Uterus (tissue), 4 donors: Measurements from ENCODE around the gene CDX1. TPM values are rescaled to one million over a fixed set of nuclear protein-coding genes. Genes with fewer than 3 reads are reported as not detected.

Source experiments
- DNase-seq, 2 donors: peaks; one replicate each; pipeline ENCODE4 v3.0.0-alpha.2; 2019 to 2020
- H3K27ac ChIP-seq, 2 donors: fragments of 200-600 bp; sonication (generic); 1 replicate in 1 of 2; 2 replicates in 1 of 2; pipeline ENCODE4 v1.5.1; 2016 to 2018
- H3K27me3 ChIP-seq, 2 donors: fragments of 200-600 bp; sonication (generic); one replicate each; pipeline ENCODE4 v1.5.1; 2018 to 2019; ENCODE audit warnings: control low read depth in 1 of 2
- H3K36me3 ChIP-seq, 2 donors: fragments of 200-600 bp; sonication (generic); one replicate each; pipeline ENCODE4 v1.5.1; 2019; ENCODE audit warnings: control low read depth in 1 of 2
- H3K4me1 ChIP-seq, 2 donors: fragments of 200-600 bp; sonication (generic); one replicate each; pipeline ENCODE4 v1.5.1; 2018 to 2019; ENCODE audit warnings: control low read depth in 1 of 2
- H3K4me3 ChIP-seq, 2 donors: fragments of 200-600 bp; sonication (generic); 1 replicate in 1 of 2; 2 replicates in 1 of 2; pipeline ENCODE4 v1.5.1; 2018 to 2019; ENCODE audit warnings: mild to moderate bottlenecking in 1 of 2
- H3K9me3 ChIP-seq, 2 donors: fragments of 200-600 bp; sonication (generic); one replicate each; pipeline ENCODE4 v1.5.1; 2019; ENCODE audit warnings: control low read depth in 1 of 2
- POLR2A ChIP-seq, 2 donors: fragments of 450-650 bp; IDR thresholded peaks; one replicate each; pipeline ENCODE4 v1.6.1; 2016; ENCODE audit warnings: antibody characterized with exemption in 2 of 2, mild to moderate bottlenecking in 1 of 2, moderate library complexity in 1 of 2
- intact Hi-C: fragments of 100-400 bp; cut with DNase I; formaldehyde crosslinking; loops from one replicate; pipeline ENCODE4 v1.15.1; 2023; ENCODE audit warnings: low total_unique reads
- total RNA-seq, 4 donors: library from RNA; depleted of rRNA in 3 of 4; stranded (reverse); fragments of >200 nt in 3 of 4; gene quantifications; one replicate each; pipeline versions ENCODE4 v1.1.0 to v1.2.4, GENCODE V29; 2014 to 2023
- TF ChIP-seq, protein P1 (sequence below), 4 experiments: fragments of 200-600 bp in 2 of 4; fragments of 450-650 bp in 2 of 4; sonication (generic) in 2 of 4; IDR thresholded peaks; one replicate each; pipeline ENCODE4 v1.5.1; 2016 to 2019; ENCODE audit warnings: antibody characterized with exemption in 4 of 4, mild to moderate bottlenecking in 2 of 4, moderate library complexity in 1 of 4
- donor health status: DM: yes; HTN: yes; CAD: no.

Gene CDX1
- total RNA-seq, 4 donors from 2014 or later, result 0.29 to 0.77 (median 0.38) TPM

DNA sequence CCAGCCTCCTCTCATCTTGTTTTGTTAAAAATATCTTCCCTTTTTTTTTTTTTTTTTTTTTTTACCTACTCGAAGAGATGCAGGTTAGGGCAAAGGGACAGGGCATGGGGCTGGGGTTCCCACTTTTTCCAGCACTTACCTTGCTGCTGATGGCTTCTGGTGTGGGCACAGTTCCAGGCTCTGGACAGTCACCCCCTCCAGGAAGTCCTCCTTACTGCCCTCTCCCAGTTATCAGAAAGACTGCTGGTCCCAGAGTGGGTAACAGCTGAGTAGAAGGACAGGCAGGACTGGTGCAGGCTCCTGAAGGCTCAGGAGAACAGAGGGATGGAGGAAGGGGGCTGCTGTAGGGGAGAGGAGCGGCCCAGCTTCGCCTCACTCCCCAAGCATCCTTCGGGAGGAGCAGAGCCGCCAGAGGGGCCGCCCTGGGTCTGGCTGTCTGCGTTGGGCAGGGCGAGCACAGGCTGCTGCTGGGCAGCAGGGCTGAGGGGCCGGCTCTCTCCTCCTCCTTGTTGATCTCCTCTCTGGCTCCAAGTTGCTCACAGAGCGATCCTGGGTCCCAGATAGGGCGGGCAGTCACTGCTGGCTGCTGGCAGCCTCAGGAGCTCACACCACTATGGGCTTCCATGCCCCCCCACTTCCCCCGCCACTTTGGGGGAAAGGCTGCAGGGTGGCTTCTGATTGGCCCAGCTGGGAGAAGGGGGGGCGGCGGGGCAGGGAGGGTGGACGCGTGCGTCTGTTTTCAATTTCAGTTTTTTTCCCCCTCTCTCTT lies 11.1 kb upstream of the CDX1 start, which contains the start of gene PDGFRB:
Gene PDGFRB (minus strand): TSS at position 588 of the 769 bp plus-strand sequence. CDS start 18,798 bp downstream, outside the sequence.
- H3K36me3 ChIP-seq, result no peaks in the 10 kb centered on the region
- TF ChIP-seq, protein P1, sequence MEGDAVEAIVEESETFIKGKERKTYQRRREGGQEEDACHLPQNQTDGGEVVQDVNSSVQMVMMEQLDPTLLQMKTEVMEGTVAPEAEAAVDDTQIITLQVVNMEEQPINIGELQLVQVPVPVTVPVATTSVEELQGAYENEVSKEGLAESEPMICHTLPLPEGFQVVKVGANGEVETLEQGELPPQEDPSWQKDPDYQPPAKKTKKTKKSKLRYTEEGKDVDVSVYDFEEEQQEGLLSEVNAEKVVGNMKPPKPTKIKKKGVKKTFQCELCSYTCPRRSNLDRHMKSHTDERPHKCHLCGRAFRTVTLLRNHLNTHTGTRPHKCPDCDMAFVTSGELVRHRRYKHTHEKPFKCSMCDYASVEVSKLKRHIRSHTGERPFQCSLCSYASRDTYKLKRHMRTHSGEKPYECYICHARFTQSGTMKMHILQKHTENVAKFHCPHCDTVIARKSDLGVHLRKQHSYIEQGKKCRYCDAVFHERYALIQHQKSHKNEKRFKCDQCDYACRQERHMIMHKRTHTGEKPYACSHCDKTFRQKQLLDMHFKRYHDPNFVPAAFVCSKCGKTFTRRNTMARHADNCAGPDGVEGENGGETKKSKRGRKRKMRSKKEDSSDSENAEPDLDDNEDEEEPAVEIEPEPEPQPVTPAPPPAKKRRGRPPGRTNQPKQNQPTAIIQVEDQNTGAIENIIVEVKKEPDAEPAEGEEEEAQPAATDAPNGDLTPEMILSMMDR (IDR thresholded peaks at IDR 0.05), result peak in 1 of 4 experiments; percentile 25
- peak; percentile 89 for TF ChIP-seq POLR2A (IDR thresholded peaks at IDR 0.05)
- peaks cover 0 to 22% of the 10 kb centered on the region in 2 donors for H3K4me1 ChIP-seq
- H3K9me3 ChIP-seq, result no peaks in the 10 kb centered on the region
- H3K4me3 ChIP-seq, result peak within 1 kb of the TSS; percentile 78 to 86
- H3K27me3 ChIP-seq, result no peaks in the 10 kb centered on the region
- intact Hi-C loops, result no loop called here
- peak; percentile 94 to 97 for DNase-seq
- H3K27ac ChIP-seq, result peak within 1 kb of the TSS; percentile 97 to 99

DNA sequence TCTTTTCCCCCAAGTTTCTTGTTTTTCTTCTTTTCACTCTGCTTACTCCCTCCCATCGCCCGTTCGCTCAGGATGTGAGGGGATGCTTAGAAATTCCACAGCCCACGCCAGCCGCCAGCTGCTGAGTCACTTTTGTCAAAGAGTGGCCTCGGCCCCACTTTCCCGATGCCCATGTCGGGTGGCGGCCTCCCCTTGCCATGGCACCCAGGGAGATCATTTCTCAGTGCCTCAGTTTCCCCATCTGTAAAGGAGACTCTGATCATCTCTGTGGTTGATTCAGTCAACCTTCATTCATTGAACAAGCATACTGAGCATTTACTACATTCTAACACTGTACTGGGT lies 10.6 kb upstream of the CDX1 start:
- H3K4me3 ChIP-seq, result peak overlapping the region; percentile 78 to 86
- no peaks in the 10 kb centered on the region for H3K36me3 ChIP-seq
- peaks cover 0 to 23% of the 10 kb centered on the region in 2 donors for H3K4me1 ChIP-seq
- no peak for DNase-seq
- peak overlapping the region; percentile 97 to 99 for H3K27ac ChIP-seq
- no peak for TF ChIP-seq POLR2A (IDR thresholded peaks at IDR 0.05)
- TF ChIP-seq, protein P1 (IDR thresholded peaks at IDR 0.05), result no peak
- H3K9me3 ChIP-seq, result no peaks in the 10 kb centered on the region
- H3K27me3 ChIP-seq, result no peaks in the 10 kb centered on the region
- intact Hi-C loops, result no loop called here

DNA sequence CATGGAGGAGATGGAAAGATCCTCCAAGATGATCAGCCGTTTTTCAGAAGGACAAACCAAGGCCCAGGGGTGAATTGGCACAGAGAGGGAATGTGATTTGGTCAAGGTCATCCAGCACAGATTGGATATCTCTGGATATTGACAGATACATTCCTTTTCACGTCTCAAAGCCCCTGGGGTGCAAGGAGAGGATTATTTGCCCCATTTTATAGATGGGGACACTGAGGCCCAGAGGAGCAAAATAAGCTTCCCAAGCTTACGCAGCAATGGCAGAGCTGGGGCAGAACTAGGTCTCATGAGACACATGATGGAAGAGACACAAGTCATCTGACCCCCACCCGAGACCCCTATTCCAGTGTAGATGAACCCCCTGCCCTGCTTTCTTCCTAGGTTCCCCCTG lies 10.0 kb upstream of the CDX1 start:
- intact Hi-C loops, result no loop called here
- Histone ChIP-seq H3K9me3 (no peaks in the 10 kb centered on the region), H3K27ac (peak overlapping the region; percentile 97 to 99), H3K27me3 (no peaks in the 10 kb centered on the region), H3K4me3 (peak overlapping the region in 1 of 2 donors; percentile 78), H3K36me3 (no peaks in the 10 kb centered on the region), H3K4me1 (peaks cover 0 to 23% of the 10 kb centered on the region in 2 donors)
- TF ChIP-seq POLR2A (IDR thresholded peaks at IDR 0.05), result no peak
- TF ChIP-seq, protein P1 (IDR thresholded peaks at IDR 0.05), result no peak
- no peak for DNase-seq

DNA sequence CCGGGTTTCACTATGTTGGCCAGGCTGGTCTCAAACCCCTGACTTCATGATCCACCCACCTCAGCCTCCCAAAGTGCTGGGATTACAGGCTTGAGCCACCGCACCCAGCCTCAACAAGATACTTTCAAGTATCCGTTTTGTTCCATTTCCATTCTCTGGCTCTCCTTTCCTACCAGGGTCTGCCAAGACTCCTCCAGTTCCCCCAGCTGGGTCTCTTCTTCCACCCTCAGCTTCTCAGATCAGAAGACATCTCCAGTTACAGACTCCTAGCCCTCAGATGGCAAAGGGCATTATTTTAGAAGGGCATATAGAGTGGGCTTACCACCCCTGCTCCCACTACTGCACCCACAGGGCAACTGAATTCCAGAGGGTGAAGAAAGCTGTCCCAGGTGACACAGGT lies 9.4 kb upstream of the CDX1 start:
- Histone ChIP-seq H3K4me3 (no peak overlapping the region), H3K4me1 (peaks cover 0 to 23% of the 10 kb centered on the region in 2 donors), H3K27me3 (no peaks in the 10 kb centered on the region), H3K36me3 (no peaks in the 10 kb centered on the region), H3K27ac (peak overlapping the region; percentile 97 to 99), H3K9me3 (no peaks in the 10 kb centered on the region)
- DNase-seq, result no peak
- intact Hi-C loops, result no loop called here
- TF ChIP-seq, protein P1 (IDR thresholded peaks at IDR 0.05), result no peak

DNA sequence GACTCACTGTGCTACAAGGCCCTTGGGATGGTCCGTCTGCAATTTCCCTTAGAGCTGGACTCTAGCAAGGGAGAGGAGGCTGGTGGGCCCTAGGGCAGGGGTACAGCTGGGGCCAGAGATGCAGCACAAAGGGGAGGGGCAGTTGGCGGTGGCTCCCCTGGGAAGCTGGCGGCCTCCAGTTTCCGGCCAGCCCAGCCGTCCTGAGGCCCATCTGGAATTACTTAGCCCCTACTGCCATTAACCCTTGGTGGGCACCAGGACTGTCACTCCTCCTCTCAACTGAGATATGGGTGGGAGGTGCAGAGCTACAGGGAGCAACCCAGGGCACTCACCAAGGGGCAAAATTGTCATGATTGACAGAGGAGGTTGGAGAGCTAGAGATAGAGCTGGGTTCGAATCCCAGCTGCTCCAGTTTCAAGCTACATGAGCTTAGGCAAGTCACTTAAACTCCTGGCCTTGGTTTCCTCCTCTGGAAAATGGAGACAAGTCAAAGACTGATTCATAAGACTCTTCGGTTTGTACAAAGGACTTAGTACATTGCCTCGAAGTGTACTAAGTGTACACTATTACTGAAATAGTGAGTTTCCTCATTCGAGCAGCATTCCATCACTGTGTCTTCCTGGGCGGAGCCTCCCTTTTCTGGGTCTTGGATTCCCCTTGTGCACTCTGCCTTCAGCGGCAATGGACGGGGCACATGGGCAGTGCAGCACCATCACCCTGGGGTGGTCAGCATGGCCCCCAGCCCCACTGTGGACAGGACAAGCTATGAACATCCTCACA lies 8.2 kb upstream of the CDX1 start:
- H3K9me3 ChIP-seq, result no peaks in the 10 kb centered on the region
- no peak for TF ChIP-seq POLR2A (IDR thresholded peaks at IDR 0.05)
- TF ChIP-seq, protein P1 (IDR thresholded peaks at IDR 0.05), result no peak
- intact Hi-C loops, result no loop called here
- DNase-seq, result peak; percentile 66
- H3K27me3 ChIP-seq, result no peaks in the 10 kb centered on the region
- peak overlapping the region; percentile 97 to 99 for H3K27ac ChIP-seq
- no peak overlapping the region for H3K4me3 ChIP-seq
- no peaks in the 10 kb centered on the region for H3K36me3 ChIP-seq
- H3K4me1 ChIP-seq, result peaks cover 0 to 23% of the 10 kb centered on the region in 2 donors
